IPS-20b (cell line): Measurements from ENCODE around the gene AVP.

Experiments used
- H3K27ac ChIP-seq: one replicate; pipeline ENCODE4 v1.5.1; 2013; ENCODE audit warnings: low read length
- H3K27me3 ChIP-seq: 2 replicates; pipeline ENCODE4 v1.6.1; 2013; ENCODE audit warnings: mild to moderate bottlenecking, low read length, inconsistent platforms; ENCODE audit not compliant: insufficient read depth
- H3K36me3 ChIP-seq: 2 replicates; pipeline ENCODE4 v1.6.1; 2013; ENCODE audit warnings: low read depth, mild to moderate bottlenecking, inconsistent platforms, low read length, moderate library complexity; ENCODE audit not compliant: insufficient read depth
- H3K4me1 ChIP-seq: 2 replicates; pipeline ENCODE4 v1.6.1; 2013; ENCODE audit warnings: mild to moderate bottlenecking, control low read depth, inconsistent platforms, low read length, moderate library complexity; ENCODE audit not compliant: insufficient read depth
- H3K4me3 ChIP-seq: 2 replicates; pipeline ENCODE4 v1.5.1; 2013; ENCODE audit warnings: mild to moderate bottlenecking, low read length, inconsistent platforms
- H3K9ac ChIP-seq: 2 replicates; pipeline ENCODE4 v1.6.1; 2013; ENCODE audit warnings: low read depth, mild to moderate bottlenecking, inconsistent platforms, low read length, moderate library complexity
- H3K9me3 ChIP-seq: 2 replicates; pipeline ENCODE4 v1.6.1; 2013; ENCODE audit warnings: mild to moderate bottlenecking, low read depth, low read length, inconsistent platforms; ENCODE audit not compliant: insufficient read depth

The AVP gene

GRCh38 chr20:3041854-3042409, 42.6 kb downstream of the AVP start:
- Histone ChIP-seq H3K4me1 (peaks cover 15% of the 10 kb centered on the region), H3K9me3 (no peaks in the 10 kb centered on the region), H3K36me3 (peaks cover 37% of the 10 kb centered on the region), H3K27ac (peak overlapping the region; percentile 51), H3K4me3 (0 out of 2 replicates have a peak overlapping the region, but pooled peaks have one; percentile 17), H3K27me3 (no peaks in the 10 kb centered on the region), H3K9ac (peak overlapping the region; percentile 6; the same call in 1 of the 2 replicates)

GRCh38 chr20:3040086-3040485, 44.4 kb downstream of the AVP start:
- Histone ChIP-seq H3K27ac (no peak overlapping the region), H3K4me3 (no peak overlapping the region), H3K27me3 (no peaks in the 10 kb centered on the region), H3K9ac (no peak overlapping the region), H3K9me3 (no peaks in the 10 kb centered on the region), H3K4me1 (peaks cover 12% of the 10 kb centered on the region), H3K36me3 (peaks cover 56% of the 10 kb centered on the region)

GRCh38 chr20:3039426-3039825, 45.1 kb downstream of the AVP start:
- no peak overlapping the region for H3K27ac ChIP-seq
- peaks cover 61% of the 10 kb centered on the region for H3K36me3 ChIP-seq
- H3K9me3 ChIP-seq: no peaks in the 10 kb centered on the region
- no peak overlapping the region for H3K4me3 ChIP-seq
- H3K4me1 ChIP-seq: peaks cover 8% of the 10 kb centered on the region
- H3K27me3 ChIP-seq: no peaks in the 10 kb centered on the region
- H3K9ac ChIP-seq: no peak overlapping the region

GRCh38 chr20:3038454-3038853, 46.1 kb downstream of the AVP start:
- Histone ChIP-seq H3K36me3 (peaks cover 61% of the 10 kb centered on the region), H3K9ac (no peak overlapping the region), H3K9me3 (no peaks in the 10 kb centered on the region), H3K4me1 (peaks cover 8% of the 10 kb centered on the region), H3K27ac (no peak overlapping the region), H3K4me3 (no peak overlapping the region), H3K27me3 (no peaks in the 10 kb centered on the region)

GRCh38 chr20:3037654-3038053, 46.9 kb downstream of the AVP start:
- no peak overlapping the region for H3K27ac ChIP-seq
- peaks cover 68% of the 10 kb centered on the region for H3K36me3 ChIP-seq
- H3K4me3 ChIP-seq: no peak overlapping the region
- no peaks in the 10 kb centered on the region for H3K27me3 ChIP-seq
- no peak overlapping the region for H3K9ac ChIP-seq
- H3K4me1 ChIP-seq: peaks cover 8% of the 10 kb centered on the region
- H3K9me3 ChIP-seq: no peaks in the 10 kb centered on the region

- H3K9ac ChIP-seq: no peak overlapping the region
- no peaks in the 10 kb centered on the region for H3K4me1 ChIP-seq
- peaks cover 75% of the 10 kb centered on the region for H3K36me3 ChIP-seq
- H3K4me3 ChIP-seq: no peak overlapping the region
- no peak overlapping the region for H3K27ac ChIP-seq
- no peaks in the 10 kb centered on the region for H3K27me3 ChIP-seq
- H3K9me3 ChIP-seq: no peaks in the 10 kb centered on the region
These were observed 51.9 kb downstream of the AVP start for GRCh38 chr20:3032624-3033023.
